GM19193 (cell line): ENCODE data around the gene GSTO2.
A peak's percentile ranks its signal among the peaks of the same experiment; 100 is the strongest.

Source experiments
- POLR2A ChIP-seq: IDR thresholded peaks from 4 replicates; pipeline ENCODE4 v1.6.1; 2011; ENCODE audit not compliant: insufficient read depth, insufficient read length; ENCODE audit errors: extremely low read depth

Gene GSTO2

DNA sequence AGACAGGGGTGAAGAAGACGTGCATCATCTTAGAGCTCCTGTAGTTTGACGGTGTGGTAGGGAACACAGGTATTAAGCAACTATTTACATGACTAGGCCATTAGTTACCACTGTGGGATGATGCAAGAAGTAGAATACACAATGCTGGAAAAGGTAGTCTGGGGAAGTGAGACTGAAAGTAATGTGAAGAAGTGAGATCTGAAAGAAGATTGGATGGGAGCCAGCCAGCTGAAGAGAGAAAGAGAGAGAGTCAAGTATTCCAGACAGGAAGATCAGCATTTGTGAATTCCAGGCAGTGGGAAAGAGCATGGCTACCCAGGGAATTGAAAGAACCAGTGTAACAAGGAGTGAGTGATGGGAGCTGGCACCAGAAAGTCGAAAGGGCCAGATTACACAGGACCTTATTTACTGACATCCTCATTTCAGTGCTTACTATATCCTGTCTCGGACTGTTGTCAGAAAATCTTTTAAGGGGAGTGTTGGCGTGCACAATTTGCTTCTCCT is 80.7 kb downstream of the GSTO2 start:
- TF ChIP-seq POLR2A, result no peak

DNA sequence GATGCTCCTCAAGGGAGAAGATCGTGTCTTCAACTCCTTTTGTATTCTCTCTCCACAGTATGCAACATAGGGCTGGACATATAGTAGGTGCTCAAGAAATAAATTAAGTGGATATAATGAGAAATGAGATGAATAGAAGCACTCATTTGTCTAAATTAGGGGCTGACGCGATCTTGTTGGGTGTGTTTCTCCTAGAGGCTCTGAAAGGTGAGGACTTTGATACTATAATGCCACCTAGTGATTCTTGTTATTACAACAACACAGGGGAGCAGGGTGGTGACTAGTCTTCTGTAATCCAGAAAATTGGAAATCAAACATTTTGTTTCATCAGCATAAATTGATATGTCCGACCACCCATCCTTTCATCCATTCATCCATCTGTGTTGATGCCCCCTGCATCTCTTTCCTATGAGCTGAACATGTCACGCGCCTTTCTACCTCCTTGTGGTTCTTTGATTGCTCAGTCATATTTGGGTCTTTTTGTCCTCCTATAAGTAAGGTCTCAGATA is 81.2 kb downstream of the GSTO2 start:
- no peak for TF ChIP-seq POLR2A

GRCh38 chr10:104351061-104351702 is 82.2 kb downstream of the GSTO2 start:
- TF ChIP-seq POLR2A, result no peak

GRCh38 chr10:104351919-104352318 is 82.9 kb downstream of the GSTO2 start:
- TF ChIP-seq POLR2A, result no peak

- TF ChIP-seq POLR2A, result peak; percentile 30
These were observed 84.5 kb downstream of the GSTO2 start, which contains the start of gene CFAP58 for GRCh38 chr10:104353325-104354048. CFAP58 (plus strand) TSS chr10:104353833; CDS start chr10:104353898, 65 bp downstream.
